IPS-NIHi7 (cell line): ENCODE results near the gene KIF5C.
A peak's percentile ranks its signal among the peaks of the same experiment; 100 is the strongest.

Experiments used
- DNase-seq: peaks from one replicate; pipeline ENCODE4 v3.0.0; 2012; ENCODE audit warnings: mixed read lengths; ENCODE audit errors: extremely low spot score

KIF5C gene

DNA sequence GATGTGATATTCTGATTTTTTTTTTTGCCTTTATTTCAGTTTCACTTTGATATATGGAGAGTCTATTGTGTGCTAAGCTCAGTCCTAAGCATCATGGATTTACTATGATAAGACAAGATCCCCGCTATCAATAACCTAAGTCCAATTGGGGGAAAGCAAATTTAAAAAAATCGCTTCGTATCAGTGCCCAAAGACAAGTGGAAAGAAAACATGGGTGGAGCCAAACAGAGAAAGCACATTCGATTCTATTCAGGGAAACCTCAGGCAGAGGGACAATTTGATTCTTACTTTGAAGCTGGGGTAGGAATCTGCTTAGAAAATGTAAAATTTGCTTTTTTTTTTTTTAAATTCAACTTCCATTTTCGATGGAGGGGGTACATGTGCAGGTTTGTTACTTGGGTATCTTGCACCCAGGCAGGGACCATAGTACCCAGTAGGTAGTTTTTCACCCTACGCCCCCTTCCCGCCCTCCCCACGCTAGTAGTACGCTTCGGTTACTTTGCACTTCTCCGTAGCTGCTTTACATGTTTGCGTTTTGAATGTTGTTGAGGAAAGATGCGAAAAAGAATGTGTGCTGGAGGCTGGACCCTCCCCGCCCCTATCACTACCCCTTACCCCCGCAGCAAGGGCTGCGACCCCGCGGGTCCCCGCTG, 12.4 kb downstream of the KIF5C start:
- no peak for DNase-seq

- DNase-seq: peak; percentile 42
These were observed 13.0 kb downstream of the KIF5C start for GRCh38 chr2:148888003-148888501.

GRCh38 chr2:148888986-148889385, 14.0 kb downstream of the KIF5C start:
- no peak for DNase-seq

DNA sequence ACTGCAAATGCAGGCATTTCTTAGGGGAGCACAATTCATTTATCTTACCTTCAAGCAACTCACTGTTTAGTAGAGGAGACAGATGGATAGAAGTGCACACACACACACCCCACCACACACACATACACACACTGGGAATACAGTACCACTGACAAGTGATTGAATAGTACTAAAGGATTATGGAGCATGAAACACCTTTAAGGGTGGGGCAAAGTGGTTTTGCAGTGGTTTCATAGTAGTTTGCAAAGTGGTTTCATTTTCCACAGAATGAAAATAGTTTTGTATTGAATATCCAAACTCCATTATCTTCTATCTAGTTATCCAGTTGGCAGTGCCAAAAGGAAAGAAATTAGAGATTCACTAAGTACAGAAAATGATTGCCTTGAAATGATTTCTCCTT, 18.9 kb downstream of the KIF5C start:
- DNase-seq: no peak

- no peak for DNase-seq
These were observed 21.1 kb downstream of the KIF5C start for GRCh38 chr2:148896136-148896535.

GRCh38 chr2:148899638-148900318, 24.8 kb downstream of the KIF5C start:
- no peak for DNase-seq

GRCh38 chr2:148900350-148900837, 25.4 kb downstream of the KIF5C start:
- no peak for DNase-seq

DNA sequence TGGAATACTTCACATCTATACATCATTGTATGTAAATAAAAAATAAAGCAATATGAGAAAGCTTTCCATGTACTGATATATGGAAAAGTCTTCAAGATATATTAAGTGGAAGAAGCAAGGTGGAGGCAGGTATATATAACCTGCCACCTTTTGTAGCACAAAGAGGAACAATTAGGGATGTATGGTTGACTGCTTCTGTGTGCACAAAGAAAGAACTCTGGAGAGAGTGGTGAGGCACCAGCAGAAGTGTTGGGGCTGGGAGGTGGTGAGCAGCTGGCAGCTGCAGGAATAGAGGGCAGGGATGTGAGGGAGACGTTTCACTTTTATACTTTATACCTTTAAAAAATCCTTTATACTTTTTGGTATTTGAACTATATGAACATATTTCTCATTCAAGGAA, 26.1 kb downstream of the KIF5C start:
- DNase-seq: no peak

DNA sequence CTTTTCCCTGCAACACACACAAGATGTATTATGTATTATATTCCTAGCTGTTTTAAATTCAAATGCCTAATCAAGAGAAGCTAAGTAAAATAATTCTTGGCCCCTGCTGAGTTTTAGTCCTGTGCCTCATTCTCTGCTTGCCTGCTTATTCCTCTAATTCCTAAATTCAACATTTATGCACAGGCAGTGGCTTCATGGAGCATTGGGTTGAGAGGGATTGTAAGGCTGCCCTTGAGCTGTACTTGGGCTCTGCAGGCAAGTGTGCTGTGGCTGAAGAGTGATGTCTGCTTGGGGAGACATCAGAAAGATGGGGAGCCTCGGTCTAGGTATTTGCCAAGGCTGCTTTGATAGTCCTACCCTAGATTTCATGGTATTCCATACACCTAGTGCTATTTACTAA, 27.8 kb downstream of the KIF5C start:
- no peak for DNase-seq

GRCh38 chr2:148903294-148903693, 28.3 kb downstream of the KIF5C start:
- DNase-seq: no peak

GRCh38 chr2:148903979-148904378, 29.0 kb downstream of the KIF5C start:
- no peak for DNase-seq

DNA sequence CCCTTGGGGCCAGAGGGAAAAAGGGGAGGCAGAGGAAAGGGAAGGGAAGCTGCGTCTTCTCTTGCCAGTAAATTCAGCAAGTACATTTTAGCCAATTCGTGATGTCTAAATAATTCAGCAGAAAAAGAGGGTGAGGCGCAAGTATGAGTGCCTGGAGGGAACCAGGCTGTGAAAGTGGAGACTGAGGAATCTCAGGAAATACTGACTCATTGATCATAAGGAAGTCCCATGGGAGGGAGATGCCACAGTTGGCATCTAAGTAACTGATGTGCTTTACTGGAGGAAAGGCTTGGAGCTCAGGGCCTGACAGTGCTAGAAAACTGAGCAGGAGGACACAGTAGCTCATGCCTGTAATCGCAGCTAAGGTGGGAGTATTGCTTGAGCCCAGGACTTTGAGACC, 31.1 kb downstream of the KIF5C start:
- no peak for DNase-seq

DNA sequence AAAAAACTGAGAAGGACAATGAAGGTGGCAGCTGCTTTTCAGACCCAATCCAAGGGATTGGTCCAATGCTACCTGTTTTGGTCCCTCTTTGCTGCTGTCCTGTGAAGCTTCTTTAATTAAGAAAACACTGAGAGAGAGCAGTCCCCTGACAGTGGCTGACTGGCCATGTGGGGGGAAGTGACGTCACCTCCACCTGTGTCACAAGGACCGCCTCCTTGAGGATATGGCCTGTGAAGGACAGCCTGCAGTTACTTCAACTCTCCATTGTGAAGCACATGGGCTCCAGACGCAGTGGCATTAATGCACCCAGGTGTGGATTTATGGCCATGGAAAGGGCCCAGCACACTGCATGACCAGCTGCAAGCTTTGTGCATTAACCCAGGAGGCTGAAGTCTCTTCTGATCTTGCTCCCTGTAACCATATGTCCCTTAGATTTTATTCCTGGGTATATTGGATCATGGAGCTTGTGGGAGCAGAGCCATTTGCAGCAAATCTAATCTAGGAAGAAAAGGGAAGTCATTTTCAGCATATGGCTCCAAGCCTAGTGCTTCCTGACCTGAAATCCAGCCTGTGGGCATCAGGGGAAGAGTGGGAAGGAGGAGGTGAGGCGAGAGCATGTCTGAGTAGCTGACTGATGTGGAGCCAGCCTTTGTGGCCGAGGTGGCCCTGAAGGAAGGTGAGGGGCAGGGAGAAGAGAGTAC, 32.2 kb downstream of the KIF5C start:
- DNase-seq: no peak

DNA sequence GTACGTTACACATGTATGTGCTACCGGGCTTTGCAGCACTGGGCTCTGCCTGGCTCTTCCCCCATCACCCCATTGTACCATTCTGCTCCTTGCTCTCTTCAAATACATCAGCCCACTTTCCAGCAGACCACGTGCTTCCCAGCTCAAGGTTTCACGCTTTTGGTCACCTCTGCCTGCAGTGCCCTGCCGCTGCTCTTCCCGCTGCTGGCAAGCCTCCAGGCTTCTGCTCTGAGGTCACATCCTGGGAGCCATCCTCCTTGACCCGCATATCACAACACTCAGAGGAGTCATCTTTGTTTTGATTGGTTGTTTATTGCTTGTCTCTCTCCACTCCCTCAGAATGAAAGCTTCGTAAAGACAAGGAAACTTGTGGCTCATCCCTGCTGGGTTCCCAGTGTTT, 34.1 kb downstream of the KIF5C start:
- DNase-seq: peak; percentile 28

DNA sequence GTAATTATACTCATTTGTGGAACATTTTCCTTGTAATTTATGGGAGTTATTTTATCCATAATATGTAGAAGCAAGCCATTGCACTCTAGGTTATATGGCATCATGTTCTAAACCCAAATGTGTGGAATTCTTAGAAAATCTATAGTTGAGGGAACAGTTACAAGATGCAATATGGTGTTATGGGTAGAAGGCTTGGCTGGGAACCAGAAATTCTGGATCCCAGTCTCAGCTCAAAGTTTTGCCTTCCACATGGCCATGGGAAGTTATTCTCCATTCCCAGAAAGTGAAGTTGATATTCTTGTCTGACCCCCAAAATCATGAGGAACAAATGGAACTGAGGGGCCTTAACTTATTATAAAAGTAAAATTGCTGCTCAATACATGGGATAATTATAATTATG, 38.0 kb downstream of the KIF5C start:
- DNase-seq: no peak

- no peak for DNase-seq
These were observed 38.5 kb downstream of the KIF5C start for GRCh38 chr2:148913492-148913891.

GRCh38 chr2:148914463-148914862, 39.4 kb downstream of the KIF5C start:
- no peak for DNase-seq

DNA sequence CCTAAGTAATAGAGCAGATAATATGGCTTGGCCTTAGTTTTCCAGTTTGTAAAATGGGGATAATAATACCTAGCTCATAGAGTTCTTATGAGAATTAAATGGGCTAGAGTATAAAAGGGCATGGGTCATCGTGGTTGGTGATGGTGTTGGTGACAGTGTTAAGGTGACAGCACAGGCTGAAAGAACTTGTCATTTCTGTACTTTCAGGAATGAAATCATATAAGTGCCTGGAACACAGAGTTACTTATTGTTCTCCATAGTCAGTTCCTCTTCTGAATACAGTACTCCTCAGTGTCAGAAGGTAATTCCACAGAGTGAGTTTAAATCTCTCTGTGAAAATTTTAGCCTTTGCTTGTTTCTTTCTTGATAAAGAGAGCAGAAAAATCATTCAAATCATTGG, 42.4 kb downstream of the KIF5C start:
- no peak for DNase-seq

- DNase-seq: no peak
These were observed 43.5 kb downstream of the KIF5C start for GRCh38 chr2:148918554-148918953.

GRCh38 chr2:148920559-148920958, 45.5 kb downstream of the KIF5C start:
- DNase-seq: no peak

DNA sequence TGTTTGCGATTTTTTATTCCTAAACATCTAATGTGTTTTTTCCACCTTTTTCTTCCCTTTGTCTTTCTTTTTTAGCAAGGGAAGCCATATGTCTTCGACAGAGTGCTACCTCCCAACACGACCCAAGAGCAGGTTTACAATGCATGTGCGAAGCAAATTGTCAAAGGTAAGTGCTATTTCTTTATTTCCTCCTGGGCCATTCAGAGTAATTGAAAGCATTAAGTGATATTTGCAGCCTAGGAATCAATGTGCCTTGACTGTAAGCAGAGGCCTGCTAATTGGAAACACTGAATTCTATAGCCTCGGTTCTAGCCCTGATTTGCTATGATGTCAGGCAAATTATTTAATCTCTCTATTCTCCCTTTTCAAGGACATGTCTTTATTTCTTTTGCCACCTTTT, 47.0 kb downstream of the KIF5C start:
- DNase-seq: no peak

GRCh38 chr2:148922776-148923475, 47.9 kb downstream of the KIF5C start:
- DNase-seq: no peak
